ENCODE measurements around the gene SLIT3.
A peak's percentile ranks its signal among the peaks of the same experiment; 100 is the strongest.
"Not testable (repeated sequence)": the region's sequence is repeated elsewhere in the genome, so short reads cannot be mapped to it uniquely, and the experiment has no call there.

Gene SLIT3

DNA sequence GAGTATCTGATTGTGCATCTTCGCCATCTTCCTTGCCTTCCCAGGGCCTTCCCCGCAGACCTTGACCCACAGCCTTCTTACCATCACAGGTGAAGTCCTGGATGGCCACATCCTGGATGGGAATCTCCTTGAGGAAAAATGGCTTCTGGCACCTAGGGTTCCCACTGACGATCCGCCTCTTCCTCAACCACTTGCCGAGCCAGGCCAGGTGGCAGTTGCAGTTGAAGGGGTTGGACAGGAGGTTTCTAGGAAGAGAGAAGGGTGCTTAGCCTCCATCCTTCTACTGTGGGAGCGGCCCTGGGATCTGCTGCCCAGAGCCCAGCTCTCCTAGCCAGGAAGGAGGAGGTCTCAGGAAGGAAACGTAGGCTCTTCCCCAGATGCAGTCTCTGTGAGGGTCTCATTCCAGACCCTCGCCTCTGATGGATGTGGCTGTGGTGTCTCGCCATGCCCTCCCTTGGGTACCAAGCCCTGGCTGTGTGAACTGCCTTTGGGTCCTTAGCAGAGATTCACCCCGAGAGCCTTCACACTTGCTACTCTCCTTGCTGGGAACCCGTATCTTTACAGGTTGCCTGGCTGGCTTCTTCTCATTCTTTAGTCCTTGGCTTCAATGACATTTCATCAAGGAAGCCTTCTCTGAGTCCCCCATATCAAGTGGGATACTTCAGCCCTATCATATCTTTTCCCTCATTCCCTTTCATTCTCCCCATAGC lies 551.4 kb downstream of the SLIT3 start:
- no peak for DNase-seq

DNA sequence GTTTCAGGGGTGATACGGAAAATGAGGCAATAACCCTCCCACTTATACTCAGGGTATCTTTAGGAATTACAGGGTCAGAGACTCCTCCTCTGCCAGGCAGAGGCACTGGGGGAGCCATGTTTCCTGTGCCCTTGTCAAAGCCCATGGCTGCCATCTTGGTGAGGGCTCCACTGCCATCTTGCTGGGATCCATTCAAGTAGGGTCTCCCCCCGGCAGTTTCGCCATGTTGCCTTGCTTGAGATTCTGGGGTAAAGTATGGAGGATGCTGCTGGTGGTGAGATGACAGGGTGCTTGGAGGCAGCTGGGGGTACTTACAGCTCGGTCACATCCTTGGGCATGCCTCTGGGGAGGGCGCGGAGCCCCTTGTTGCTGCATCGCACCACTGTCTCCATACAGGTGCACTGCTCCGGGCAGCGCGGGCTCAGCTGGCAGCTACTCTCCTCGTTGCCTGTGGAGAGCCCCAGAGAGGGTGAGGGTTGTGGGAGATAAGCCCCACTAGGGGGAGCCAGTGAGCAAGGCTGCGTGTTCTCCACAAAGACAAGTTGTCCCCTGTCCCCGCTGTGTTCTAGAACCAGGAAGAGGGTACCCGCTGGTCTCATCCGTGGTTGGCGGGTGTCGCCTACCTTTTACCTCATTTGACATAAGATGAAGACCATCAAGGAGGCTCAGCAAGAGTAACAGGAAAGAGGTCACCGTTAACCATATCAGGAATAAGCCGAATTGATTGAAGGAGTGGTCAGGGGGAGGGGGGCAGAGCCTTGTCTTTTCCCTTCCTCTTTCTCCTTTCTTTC lies 552.8 kb downstream of the SLIT3 start:
- peak; percentile 63 for DNase-seq

DNA sequence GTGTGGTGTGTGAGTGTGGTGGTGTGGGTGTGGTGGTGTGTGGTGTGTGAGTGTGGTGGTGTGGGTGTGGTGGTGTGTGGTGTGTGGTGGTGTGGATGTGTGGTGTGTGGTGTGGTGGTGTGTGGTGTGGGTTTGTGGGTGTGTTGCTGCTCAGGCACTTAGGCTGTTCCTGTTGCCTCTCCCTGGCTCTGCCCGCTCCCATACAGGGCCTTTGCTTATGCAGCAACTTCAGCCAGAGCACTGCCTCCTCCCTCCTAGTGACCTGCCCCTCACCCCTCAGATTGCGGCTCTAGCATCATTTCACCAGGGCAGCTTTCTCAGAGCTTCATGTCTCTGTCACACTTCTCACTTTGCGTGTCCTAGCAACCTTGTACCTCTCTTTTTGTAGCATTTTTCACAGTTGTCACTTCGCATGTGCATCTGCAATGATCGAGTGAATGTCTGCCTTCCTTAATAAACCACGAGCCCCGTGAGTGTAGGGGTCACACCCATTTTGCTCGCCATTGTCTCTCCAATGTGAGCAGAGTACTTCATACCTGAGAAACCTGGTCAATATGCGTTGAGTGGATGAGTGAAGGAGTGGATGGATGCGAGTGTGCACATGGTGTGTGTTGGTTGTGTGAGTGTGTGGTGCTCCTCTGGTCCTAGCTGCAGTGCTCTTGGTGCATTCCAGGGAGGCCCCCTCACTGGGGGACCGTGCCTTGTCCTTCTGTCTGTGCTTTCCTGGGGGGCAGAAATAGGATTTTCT lies 553.9 kb downstream of the SLIT3 start:
- no peak for DNase-seq

DNA sequence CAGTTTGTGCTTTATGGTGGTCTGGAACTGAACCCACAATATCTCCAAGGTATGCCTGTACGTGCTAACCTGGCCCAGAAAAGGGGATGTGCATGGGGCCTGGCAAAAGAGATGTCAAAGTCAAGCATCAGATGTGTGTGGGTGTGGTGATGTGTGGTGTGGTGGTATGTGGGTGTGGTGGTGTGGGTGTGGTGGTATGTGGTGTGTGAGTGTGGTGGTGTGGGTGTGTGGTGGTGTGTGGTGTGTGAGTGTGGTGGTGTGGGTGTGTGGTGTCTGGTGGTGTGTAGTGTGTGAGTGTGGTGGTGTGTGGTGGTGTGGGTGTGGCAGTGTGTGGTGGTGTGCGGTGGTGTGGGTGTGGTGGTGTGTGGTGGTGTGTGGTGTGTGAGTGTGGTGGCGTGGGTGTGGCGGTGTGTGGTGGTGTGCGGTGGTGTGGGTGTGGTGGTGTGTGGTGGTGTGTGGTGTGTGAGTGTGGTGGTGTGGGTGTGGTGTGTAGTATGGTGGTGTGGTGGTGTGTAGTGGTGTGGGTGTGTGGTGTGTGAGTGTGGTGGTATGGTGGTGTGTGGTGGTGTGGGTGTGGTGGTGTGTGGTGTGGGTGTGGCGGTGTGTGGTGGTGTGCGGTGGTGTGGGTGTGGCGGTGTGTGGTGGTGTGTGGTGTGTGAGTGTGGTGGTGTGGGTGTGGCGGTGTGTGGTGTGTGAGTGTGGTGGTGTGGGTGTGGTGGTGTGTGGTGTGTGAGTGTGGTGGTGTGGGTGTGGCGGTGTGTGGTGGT lies 554.6 kb downstream of the SLIT3 start:
- DNase-seq: not testable (repeated sequence)

DNA sequence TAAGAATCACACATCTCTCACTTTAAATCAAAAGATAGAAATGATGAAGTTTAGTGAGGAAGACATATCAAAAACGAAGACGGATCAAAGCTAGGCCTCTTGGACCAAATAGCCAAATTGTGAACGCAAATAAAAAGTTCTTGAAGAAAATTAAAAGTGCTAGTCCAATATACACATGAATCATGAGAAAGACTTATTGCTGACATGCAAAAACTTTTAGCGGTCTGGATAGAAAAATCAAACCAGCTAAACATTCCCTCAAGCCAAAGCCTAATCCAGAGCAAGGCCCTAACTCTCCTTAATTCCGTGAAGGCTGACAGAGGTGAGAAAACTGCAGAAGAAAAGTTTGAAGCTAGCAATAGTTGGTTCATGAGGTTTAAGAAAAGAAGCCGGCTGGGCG lies 557.3 kb downstream of the SLIT3 start:
- DNase-seq: no peak

DNA sequence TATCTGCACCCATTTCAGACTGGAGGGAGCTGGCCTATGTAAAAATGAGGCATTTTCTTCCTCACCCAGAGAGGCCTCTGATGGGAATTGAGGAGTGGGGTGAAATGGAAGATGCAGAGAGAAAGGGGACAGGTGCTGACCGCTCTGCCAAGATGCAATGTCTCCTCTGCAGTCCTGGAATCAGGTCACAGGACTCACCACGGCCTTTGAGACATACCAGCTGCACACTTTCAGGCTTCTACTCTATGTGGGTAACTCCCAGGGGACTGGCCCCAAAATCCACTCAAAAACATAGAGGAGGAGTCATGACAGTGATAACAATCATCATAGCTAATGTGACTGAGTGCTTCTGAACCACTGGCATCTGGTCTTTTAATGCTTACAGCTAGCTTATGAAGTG lies 558.6 kb downstream of the SLIT3 start:
- not testable (repeated sequence) for DNase-seq

DNA sequence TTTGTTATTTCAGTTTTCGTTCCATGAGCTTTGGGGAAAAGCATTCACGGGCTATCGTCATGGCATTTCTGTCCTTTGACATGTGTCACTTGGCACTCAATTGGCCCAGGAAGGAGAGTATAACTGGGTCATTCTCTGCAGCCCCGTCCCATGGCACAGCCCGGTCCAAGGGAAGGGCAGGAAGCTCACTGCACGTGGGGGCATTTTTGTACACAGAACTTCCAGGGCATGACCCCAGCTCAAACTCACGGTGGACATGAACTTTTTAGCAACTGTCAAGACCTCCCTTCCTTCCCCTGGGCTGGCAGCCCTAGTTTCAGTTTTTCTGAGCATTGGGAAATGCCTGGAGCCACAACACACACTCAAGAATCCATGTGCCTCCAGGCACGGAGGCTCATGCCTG lies 560.1 kb downstream of the SLIT3 start:
- DNase-seq: no peak

DNA sequence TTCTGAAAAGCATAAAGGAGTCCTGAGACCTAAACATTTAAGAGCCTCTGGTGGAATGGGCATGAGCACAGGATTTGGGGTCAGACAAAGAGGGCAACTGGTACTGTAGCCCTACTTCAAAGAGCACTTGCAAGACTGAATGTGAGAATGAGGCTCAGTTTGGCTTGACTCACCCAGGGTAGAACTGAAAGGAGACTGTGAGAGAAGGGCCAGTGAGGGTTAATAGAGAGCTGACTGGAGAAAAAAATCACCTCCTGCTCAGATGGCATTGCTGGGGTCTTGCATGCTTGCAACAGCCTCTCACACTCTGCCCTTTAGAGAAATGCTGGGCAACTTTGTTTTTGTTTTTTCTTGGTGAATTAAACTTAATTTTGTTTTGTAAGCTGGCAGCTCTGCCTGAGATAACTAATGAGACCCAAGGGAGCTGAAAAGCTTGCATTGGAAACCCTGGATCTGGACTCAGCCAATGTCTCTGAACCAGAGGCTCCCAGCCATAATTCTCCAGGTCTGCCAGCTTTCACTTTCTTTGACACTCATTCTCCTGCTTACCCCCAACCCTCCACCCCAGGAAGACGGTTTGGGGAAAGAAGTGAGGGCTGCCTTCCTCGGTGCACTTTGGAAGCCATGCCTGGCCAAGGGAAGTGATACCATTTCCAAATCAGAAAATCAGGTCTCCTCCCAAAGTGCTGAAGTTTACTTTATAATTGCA lies 560.7 kb downstream of the SLIT3 start:
- no peak for DNase-seq

DNA sequence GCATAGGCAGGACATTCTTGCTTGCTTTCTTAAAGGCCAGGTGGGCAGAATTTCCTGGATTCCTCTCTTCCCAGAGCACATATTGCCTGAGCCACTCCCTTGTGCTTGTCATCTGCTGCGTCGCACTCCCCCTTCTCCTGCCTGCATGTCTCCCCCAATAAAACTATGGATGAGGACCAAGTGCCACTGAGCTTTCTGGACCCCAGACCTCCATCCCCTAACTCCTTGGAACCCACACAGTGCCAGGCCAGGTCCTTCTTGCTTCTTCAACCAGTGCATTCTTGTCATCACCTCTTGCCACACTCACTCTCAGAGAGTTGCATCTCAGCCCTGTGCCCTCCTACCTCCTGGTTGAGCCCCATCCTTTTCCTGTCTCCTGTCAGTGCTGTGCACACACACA lies 563.9 kb downstream of the SLIT3 start:
- no peak for DNase-seq

DNA sequence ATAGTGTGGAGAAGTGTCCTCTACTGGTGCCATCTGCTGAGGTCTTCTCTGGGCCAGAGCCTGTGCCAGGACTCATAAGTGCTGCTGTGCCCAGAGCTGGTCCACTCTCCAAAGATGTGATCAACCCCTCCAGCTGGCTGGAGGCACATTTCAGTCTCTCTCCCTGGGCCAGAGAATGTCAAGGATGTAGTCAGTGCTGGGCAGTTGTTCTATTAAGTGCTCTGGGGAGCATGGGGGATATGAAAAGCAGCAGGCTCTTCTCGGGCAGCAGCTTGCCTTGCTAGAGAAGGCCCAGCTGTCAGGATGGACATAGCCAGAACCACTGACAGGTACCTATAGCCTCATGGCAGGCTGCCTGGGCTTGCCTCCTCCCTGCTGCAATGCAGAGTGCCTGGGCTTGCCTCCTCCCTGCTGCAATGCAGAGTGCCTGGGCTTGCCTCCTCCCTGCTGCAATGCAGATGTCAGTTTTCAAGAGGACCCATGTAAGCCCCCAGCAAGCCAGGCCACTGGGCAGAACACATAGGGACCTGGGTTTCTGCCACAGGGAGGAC lies 564.6 kb downstream of the SLIT3 start:
- no peak for DNase-seq

DNA sequence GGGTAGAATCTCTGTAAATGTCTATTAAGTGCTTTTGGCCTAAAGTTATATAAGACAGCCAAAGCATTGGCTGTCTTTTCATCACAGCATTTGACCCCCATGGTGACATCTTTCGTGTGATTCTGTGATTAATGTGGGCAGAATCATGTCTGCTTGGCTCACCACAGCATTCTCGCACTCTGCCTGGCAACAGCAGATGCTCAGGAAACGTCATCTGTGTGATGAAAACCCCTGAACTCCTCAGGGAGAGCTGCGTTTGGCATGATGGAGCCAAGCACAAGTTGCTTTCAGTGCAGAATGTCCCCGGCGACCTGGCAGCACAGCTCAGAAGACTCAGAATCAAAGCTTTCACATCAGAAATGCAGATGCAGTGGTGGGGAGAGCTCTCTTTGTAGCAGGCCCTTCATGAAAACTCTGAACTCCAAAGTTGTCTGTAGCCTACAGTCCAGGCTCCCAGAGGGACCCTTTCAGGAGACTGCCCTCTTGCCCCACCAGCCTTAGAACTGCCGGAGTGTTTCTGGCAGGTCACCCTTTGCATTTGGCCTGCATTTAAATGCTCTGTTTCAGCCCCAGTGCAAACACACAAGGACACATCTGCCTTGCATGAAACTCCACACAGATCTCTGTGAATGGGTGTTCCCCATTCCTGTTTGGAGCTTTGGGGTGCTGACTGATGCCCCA lies 566.2 kb downstream of the SLIT3 start:
- DNase-seq: no peak

DNA sequence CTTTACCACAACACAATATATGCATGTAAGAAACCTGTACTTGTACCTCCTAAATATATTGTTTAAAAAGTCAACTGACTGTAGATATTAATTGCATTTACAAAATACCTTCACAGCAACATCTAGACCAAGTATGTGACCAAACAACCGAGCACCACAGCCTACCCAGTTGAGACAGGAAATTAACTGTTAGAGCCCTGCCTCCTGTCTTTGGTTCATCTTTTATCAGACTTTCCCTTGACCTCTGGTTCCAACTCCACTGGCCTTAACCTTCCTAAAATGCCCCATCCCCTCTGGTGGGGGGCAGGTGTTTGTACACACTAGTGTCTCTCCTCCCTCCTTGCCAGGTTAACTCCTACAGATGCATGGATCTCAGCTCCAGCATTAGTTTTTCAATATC lies 566.8 kb downstream of the SLIT3 start:
- no peak for DNase-seq

DNA sequence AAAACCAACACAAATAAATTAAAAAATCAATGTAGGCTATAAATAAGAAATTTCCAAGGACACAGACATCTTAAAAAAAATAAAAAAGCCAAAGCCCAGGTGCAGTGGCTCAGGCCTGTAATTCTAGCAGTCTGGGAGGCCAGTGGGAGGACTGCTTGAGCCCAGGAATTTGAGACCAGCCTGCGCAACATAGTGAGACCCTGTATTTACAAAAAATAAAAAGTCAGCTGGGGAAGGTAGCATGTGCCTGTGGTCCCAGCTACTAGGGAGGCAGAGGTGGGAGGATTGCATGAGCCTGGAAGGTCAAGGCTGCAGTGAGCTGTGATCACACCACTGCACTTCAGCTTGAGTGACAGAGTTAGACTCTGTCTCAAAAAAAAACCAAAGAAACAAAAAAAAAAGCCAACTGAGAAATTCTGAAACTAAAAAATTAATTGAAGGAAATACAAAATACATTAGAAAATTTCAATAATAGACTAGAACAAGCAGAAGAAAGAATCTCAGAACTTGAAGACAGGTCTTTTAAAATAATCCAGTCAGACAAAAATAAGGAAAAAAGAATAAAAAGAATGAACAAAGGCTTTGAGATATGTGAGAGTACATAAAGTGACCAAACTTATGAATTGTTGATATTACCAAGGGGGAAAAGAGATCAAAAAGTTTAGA lies 572.3 kb downstream of the SLIT3 start:
- DNase-seq: no peak

DNA sequence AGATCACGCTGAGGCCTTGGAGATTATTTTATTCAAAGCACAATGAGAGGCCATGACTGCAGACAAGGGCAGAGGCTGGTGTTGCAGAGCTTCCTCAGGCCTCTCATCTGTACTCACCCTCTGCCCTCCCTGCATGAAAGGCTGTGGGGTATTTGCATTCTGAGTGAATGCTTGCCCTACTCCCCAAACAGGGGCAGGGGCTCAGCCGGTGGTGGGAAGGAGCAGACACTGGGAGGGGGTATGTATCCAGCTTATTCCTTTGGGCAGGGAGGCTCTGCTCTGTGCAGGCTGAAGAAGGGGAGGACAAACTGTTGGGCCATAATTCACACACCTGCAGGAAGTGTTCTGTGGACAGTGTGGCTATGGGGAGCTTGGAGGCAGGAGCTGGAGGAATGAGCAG lies 573.4 kb downstream of the SLIT3 start:
- DNase-seq: no peak

DNA sequence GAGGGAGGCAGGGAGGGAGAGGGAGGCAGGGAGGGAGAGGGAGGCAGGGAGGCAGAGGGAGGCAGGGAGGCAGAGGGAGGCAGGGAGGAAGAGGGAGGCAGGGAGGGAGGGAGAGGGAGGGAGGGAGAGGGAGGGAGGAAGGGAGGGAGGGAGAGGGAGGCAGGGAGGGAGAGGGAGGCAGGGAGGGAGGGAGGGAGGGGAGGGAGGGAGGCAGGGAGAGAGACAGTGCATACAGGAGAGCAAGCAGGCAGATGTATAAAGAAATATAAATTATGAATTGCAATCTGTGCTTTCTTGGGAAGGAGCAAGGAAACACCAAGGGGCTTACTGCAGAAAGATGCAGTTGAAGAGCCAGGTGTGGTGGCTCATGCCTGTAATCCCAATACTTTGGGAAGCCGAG lies 574.6 kb downstream of the SLIT3 start:
- DNase-seq: no peak

DNA sequence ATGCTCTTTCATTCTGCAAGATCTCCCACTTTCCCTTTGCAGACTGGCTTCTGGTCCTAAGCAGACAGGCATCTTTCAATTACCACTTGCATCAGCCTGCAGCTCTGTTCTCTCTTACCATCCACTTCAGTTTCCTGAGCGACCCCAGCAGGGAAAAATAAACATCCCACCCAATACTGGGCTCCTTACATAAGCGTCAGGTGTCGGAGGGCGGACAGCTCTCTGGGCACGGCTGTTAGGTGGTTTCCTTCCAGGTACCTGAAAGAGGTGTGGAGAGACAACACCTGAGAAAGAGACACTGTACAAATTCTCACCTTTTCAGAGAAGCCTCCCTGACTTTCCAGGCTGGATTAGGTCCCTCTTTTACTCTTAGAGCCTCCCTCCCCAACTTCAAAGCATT lies 576.7 kb downstream of the SLIT3 start:
- DNase-seq: no peak

DNA sequence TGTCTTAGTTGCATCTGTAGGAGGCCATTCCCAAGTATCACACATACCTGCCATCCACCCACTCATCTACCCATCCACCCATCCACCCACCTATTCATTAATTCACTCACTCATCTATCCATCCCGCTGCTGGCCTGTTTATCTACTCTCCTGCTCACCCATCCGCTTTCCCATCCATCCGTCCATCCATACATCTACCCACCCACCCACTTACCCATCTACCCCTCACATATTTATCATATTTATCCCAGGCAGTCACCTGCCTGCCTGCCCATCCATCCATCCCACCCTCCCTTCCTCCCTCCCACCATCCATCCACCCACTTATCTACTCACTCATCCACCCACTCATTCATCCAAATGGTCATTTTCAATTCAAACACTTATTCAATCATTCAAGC lies 577.9 kb downstream of the SLIT3 start:
- DNase-seq: no peak

DNA sequence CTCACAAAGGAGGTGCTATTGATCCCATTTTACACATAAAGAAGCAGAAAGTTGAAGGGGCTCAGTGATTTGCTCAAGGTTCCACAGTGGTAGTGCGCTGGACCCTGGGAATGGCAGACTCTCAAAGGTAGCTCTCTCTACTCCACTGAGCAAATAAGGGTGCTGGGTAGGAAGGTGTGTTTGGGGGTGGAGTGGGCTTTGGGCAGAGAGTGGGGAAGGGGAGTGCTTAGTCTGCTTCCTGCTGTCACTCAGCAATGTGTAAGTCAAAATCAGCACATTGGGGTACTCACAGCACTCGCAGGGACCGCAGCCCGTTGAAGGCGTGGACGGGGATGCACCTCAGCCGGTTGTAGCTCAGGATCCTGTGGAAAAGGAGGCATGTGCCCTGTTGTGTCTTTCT lies 579.0 kb downstream of the SLIT3 start:
- DNase-seq: no peak

DNA sequence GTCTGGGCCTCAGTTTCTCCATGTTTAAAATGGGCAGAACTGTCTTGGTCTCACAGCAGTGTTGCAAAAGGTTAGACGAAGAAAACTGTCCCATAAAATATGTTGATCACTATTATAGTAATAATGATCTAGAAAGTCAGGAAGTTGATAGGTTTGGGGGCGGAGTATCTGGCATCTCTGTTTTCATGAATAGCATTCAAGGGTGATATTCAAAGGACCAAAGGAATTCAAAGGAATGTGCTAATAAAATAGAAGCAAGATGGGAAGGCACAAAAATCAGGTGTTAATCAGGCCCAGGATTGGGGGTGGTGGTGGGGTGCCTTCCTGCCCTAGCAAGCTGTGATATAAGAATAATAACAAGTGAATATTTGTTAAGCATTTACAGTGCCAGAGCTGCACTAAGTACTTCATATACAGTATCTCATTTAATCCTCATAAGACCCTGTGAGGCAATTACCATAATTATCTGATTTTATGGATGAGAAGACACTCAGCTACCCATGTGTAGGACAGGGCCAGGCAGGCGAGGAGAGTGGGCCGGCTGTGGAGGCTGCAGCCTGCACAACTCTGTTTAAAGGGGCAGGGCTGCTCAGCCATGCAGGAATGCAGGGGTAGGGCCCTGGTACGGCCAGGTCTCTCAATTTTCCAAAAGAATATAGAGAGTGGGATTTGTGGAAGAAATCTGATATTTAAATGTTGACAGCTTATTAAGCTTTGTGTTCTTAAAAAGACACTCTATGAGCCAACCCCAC lies 579.8 kb downstream of the SLIT3 start:
- no peak for DNase-seq

DNA sequence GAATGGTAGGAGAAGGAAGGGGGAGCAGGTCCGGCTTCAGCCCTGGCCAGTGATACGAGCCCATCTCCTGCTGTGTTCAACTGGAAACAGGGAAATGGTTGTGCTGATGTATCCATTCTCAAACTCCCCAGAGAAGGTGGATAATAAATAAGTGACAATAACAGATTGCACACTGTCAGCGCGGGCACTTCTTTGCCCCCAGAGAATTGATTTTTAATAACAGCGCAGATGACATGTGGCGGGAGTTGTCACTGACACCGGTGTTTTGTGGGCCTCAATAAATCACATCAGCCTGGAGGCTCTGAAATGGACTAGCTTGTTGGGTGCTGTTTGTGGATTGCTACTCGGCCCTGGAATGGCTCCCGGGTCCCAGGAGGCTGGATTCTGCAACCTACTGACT lies 580.4 kb downstream of the SLIT3 start:
- no peak for DNase-seq
